Esophagus squamous epithelium (tissue), 5 donors: ENCODE data around the gene ADGRG1. TPM values are rescaled to one million over a fixed set of nuclear protein-coding genes. Genes with fewer than 3 reads are reported as not detected.
A peak's percentile ranks its signal among the peaks of the same experiment; 100 is the strongest.

Experiments used
- DNase-seq: peaks from one replicate; lab custom pipeline; 2025; lab: John Stamatoyannopoulos, UW
- H3K27ac ChIP-seq, 4 donors: fragments of 200-600 bp; sonication (generic); one replicate each; pipeline ENCODE4 v1.5.1; 2016 to 2019; ENCODE audit warnings: mild to moderate bottlenecking in 1 of 4
- H3K27me3 ChIP-seq, 4 donors: fragments of 200-600 bp; sonication (generic); 1 replicate in 3 of 4; 2 replicates in 1 of 4; pipeline versions ENCODE4 v1.5.1 to v1.6.0; 2017 to 2021; ENCODE audit warnings: antibody characterized with exemption in 1 of 4
- H3K36me3 ChIP-seq, 3 donors: fragments of 200-600 bp; sonication (generic); one replicate each; pipeline ENCODE4 v1.5.1; 2016 to 2019
- H3K4me1 ChIP-seq, 3 donors: fragments of 200-600 bp; sonication (generic); one replicate each; pipeline ENCODE4 v1.5.1; 2017 to 2019
- H3K4me3 ChIP-seq, 4 donors: fragments of 200-600 bp; sonication (generic); 1 replicate in 3 of 4; 2 replicates in 1 of 4; pipeline ENCODE4 v1.5.1; 2016 to 2019; ENCODE audit warnings: mild to moderate bottlenecking in 2 of 4, moderate library complexity in 1 of 4
- H3K9me3 ChIP-seq, 3 donors: fragments of 200-600 bp; sonication (generic); one replicate each; pipeline ENCODE4 v1.5.1; 2016 to 2019
- CTCF ChIP-seq, 6 experiments: fragments of 450-650 bp in 4 of 6; fragments of 200-600 bp in 2 of 6; sonication (generic) in 2 of 6; IDR thresholded peaks; one replicate each; pipeline ENCODE4 v1.5.1; 2016 to 2019; ENCODE audit warnings: antibody characterized with exemption in 6 of 6, mild to moderate bottlenecking in 4 of 6, moderate library complexity in 4 of 6
- POLR2A ChIP-seq, 4 donors: fragments of 450-650 bp; IDR thresholded peaks; one replicate each; pipeline ENCODE4 v1.6.1; 2017; ENCODE audit warnings: antibody characterized with exemption in 4 of 4, mild to moderate bottlenecking in 4 of 4, moderate library complexity in 3 of 4
- WGBS, 2 donors: methylation state at CpG; one replicate each; pipeline ENCODE4 v1.1.5; 2018; 5-methylcytosine and 5-hydroxymethylcytosine counted together
- intact Hi-C: fragments of 100-400 bp; cut with DNase I; formaldehyde crosslinking; loops from one replicate; pipeline ENCODE4 v1.15.0; 2022
- total RNA-seq, 4 donors: library from RNA; depleted of rRNA; stranded (reverse); fragments of >200 nt; gene quantifications; one replicate each; pipeline ENCODE4 v1.1.0, GENCODE V29; 2016
- donor health status: DM: yes; HTN: yes; CAD: no.

Gene ADGRG1
- total RNA-seq, 4 donors from 2014 or later = 37.0 to 65.5 (median 42.1) TPM

GRCh38 chr16:57619133-57619605, 9.3 kb upstream of the ADGRG1 start:
- intact Hi-C loops = no loop called here
- DNase-seq = no peak

GRCh38 chr16:57619606-57620334, 8.7 kb upstream of the ADGRG1 start:
- peak in 3 of 4 donors; percentile 15 to 44 (median 22) for TF ChIP-seq POLR2A (IDR thresholded peaks at IDR 0.05)
- no peak for TF ChIP-seq CTCF (IDR thresholded peaks at IDR 0.05)
- DNase-seq = no peak
- H3K27ac ChIP-seq = peak overlapping the region; percentile 83 to 95 (median 94)
- peak overlapping the region; percentile 33 to 66 (median 57) for H3K4me3 ChIP-seq
- 64 to 74% methylated on average over 7 to 10 of the region's 16 CpGs for WGBS, 2 donors
- no peaks in the 10 kb centered on the region for H3K36me3 ChIP-seq
- no peaks in the 10 kb centered on the region for H3K9me3 ChIP-seq
- H3K27me3 ChIP-seq = no peaks in the 10 kb centered on the region
- intact Hi-C loops = no loop called here
- peaks cover 33 to 76% (median 35%) of the 10 kb centered on the region in 3 donors for H3K4me1 ChIP-seq

More at GRCh38 chr16:57619133-57619605, 9.3 kb upstream of the ADGRG1 start:
- no peak for TF ChIP-seq CTCF (IDR thresholded peaks at IDR 0.05)
- TF ChIP-seq POLR2A (IDR thresholded peaks at IDR 0.05) = no peak
- peak overlapping the region; percentile 83 to 95 (median 94) for H3K27ac ChIP-seq
- no peaks in the 10 kb centered on the region for H3K9me3 ChIP-seq
- WGBS, 2 donors = 44 to 58% methylated on average over 8 of the region's 8 CpGs
- peak overlapping the region; percentile 33 to 66 (median 57) for H3K4me3 ChIP-seq
- no peaks in the 10 kb centered on the region for H3K27me3 ChIP-seq
- H3K36me3 ChIP-seq = no peaks in the 10 kb centered on the region
- peaks cover 33 to 70% (median 34%) of the 10 kb centered on the region in 3 donors for H3K4me1 ChIP-seq

- TF ChIP-seq CTCF (IDR thresholded peaks at IDR 0.05) (peak in 1 of 6 experiments; percentile 3), POLR2A (IDR thresholded peaks at IDR 0.05) (no peak)
- H3K27me3 ChIP-seq = no peaks in the 10 kb centered on the region
- peak overlapping the region; percentile 83 to 95 (median 94) for H3K27ac ChIP-seq
- 54 to 70% methylated on average over 7 to 12 of the region's 27 CpGs for WGBS, 2 donors
- peaks cover 33 to 84% (median 37%) of the 10 kb centered on the region in 3 donors for H3K4me1 ChIP-seq
- intact Hi-C loops = no loop called here
- no peak for DNase-seq
- peak overlapping the region; percentile 33 to 66 (median 57) for H3K4me3 ChIP-seq
- H3K9me3 ChIP-seq = no peaks in the 10 kb centered on the region
- H3K36me3 ChIP-seq = no peaks in the 10 kb centered on the region
Observed at GRCh38 chr16:57620335-57621231, 7.8 kb upstream of the ADGRG1 start.

GRCh38 chr16:57621521-57622271, 6.7 kb upstream of the ADGRG1 start:
- no peak for DNase-seq
- Histone ChIP-seq H3K4me3 (peak overlapping the region; percentile 33 to 66 (median 57)), H3K4me1 (peaks cover 33 to 90% (median 37%) of the 10 kb centered on the region in 3 donors), H3K36me3 (no peaks in the 10 kb centered on the region), H3K27me3 (no peaks in the 10 kb centered on the region), H3K27ac (peak overlapping the region; percentile 83 to 95 (median 94)), H3K9me3 (no peaks in the 10 kb centered on the region)
- intact Hi-C loops = no loop called here
- TF ChIP-seq POLR2A (IDR thresholded peaks at IDR 0.05) (no peak), CTCF (IDR thresholded peaks at IDR 0.05) (peak in 1 of 6 experiments; percentile 4)
- 39% methylated on average over 5 to 6 of the region's 10 CpGs for WGBS, 2 donors
